Thymus (tissue), 11 donors: Measurements from ENCODE around the gene PPP3R1. TPM values are rescaled to one million over a fixed set of nuclear protein-coding genes. Genes with fewer than 3 reads are reported as not detected.

Experiments
- DNase-seq, 9 donors: peaks; one replicate each; pipeline ENCODE4 v3.0.0-alpha.2; 2013; ENCODE audit warnings: low spot score in 9 of 9, low read depth in 6 of 9, missing footprints in 1 of 9
- H3K27ac ChIP-seq, 2 donors: one replicate each; pipeline ENCODE4 v1.5.1; 2013; ENCODE audit warnings: control low read depth in 1 of 2, low read depth in 1 of 2, low read length in 1 of 2, mild to moderate bottlenecking in 1 of 2, moderate library complexity in 1 of 2
- H3K27me3 ChIP-seq, 2 donors: one replicate each; pipeline ENCODE4 v1.5.1; 2013; ENCODE audit warnings: low read length in 1 of 2; ENCODE audit not compliant: control insufficient read depth in 2 of 2, insufficient read depth in 1 of 2
- H3K36me3 ChIP-seq, 2 donors: one replicate each; pipeline ENCODE4 v1.5.1; 2013; ENCODE audit warnings: low read length in 1 of 2, mild to moderate bottlenecking in 1 of 2, moderate library complexity in 1 of 2; ENCODE audit not compliant: control insufficient read depth in 2 of 2, insufficient read depth in 2 of 2
- H3K4me1 ChIP-seq, 2 donors: one replicate each; pipeline ENCODE4 v1.5.1; 2013; ENCODE audit warnings: low read length in 2 of 2; ENCODE audit not compliant: control insufficient read depth in 2 of 2, insufficient read depth in 2 of 2
- H3K4me3 ChIP-seq, 2 donors: one replicate each; pipeline ENCODE4 v1.5.1; 2013; ENCODE audit warnings: low read length in 2 of 2, control low read depth in 1 of 2, mild to moderate bottlenecking in 1 of 2
- H3K9me3 ChIP-seq, 2 donors: one replicate each; pipeline ENCODE4 v1.5.1; 2013; ENCODE audit warnings: low read length in 1 of 2, mild to moderate bottlenecking in 1 of 2; ENCODE audit not compliant: control insufficient read depth in 2 of 2, insufficient read depth in 1 of 2
- WGBS: extraction: QIAGEN DNeasy Blood & Tissue Kit; methylation state at CpG from one replicate; pipeline ENCODE4 v1.1.7; 2013; 5-methylcytosine and 5-hydroxymethylcytosine counted together
- polyA plus RNA-seq: library from polyadenylated mRNA; stranded (reverse); fragments of 200-250 nt; gene quantifications from one replicate; pipeline ENCODE4 v1.2.3, GENCODE V29; 2013
- total RNA-seq: library from RNA; stranded (reverse); fragments of 120-200 nt; gene quantifications from one replicate; pipeline ENCODE4 v1.2.4, GENCODE V29; 2013
- donor health status: healthy.

Gene PPP3R1
- total and polyA plus RNA-seq, 2 donors: 14.6 to 37.3 TPM

DNA sequence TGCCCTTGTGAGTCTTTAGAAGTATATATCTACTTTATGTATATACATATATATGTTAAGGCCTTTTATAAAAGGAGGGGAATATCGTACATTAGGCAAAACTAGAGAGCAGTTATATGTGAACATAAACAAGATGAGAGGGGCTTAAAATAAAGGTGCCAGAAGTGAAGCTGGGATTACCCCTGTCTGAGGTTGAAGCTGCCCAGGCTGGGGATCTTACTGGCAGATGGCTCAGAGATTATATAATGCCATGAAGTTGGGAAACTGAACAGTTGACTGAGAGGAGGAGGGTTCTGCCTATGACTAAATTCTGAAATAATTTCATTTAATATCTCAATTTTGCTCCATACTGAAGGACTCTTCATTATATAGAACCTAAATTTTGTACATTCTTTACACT, 88.7 kb downstream of the PPP3R1 start:
- Histone ChIP-seq H3K4me3 (no peak overlapping the region), H3K27me3 (no peaks in the 10 kb centered on the region), H3K27ac (no peak overlapping the region), H3K4me1 (peaks cover 0 to 5% of the 10 kb centered on the region in 2 donors), H3K9me3 (no peaks in the 10 kb centered on the region), H3K36me3 (peaks cover 8 to 51% of the 10 kb centered on the region in 2 donors)
- WGBS: 100% methylated on average over 1 of the region's 1 CpG
- DNase-seq: no peak

DNA sequence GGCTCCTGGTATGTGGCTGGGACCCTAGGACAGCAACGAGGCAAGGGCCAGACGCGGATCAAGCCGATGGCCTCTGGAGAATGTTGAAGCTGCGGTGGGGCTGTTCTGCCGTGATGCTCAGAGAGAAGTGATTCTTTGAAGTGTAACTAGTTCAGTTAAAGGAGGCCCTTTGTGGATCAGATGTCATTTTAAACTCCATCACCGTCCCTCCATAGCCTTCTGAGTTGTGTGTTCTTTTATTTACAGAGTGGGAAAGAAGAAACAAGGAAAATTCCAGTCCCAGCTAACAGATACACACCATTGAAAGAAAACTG, 94.2 kb downstream of the PPP3R1 start:
- no peaks in the 10 kb centered on the region for H3K9me3 ChIP-seq
- no peaks in the 10 kb centered on the region for H3K27me3 ChIP-seq
- peaks cover 6 to 13% of the 10 kb centered on the region in 2 donors for H3K4me1 ChIP-seq
- peak in 1 of 9 donors; percentile 13 for DNase-seq
- H3K27ac ChIP-seq: peak overlapping the region; percentile 52 to 71
- H3K4me3 ChIP-seq: peak overlapping the region; percentile 55 to 84
- peaks cover 8 to 23% of the 10 kb centered on the region in 2 donors for H3K36me3 ChIP-seq
- under 1% methylated on average over 7 of the region's 7 CpGs for WGBS

GRCh38 chr2:68157402-68158133, 94.8 kb downstream of the PPP3R1 start, which contains the start of gene PNO1:
Gene PNO1 (plus strand): TSS chr2:68157888. CDS start chr2:68157935, 47 bp downstream.
- DNase-seq: peak; percentile 94 to 99 (median 96)
- Histone ChIP-seq H3K4me1 (peaks cover 6 to 16% of the 10 kb centered on the region in 2 donors), H3K36me3 (peaks cover 8 to 21% of the 10 kb centered on the region in 2 donors), H3K27ac (peak within 1 kb of the TSS; percentile 94 to 95), H3K9me3 (no peaks in the 10 kb centered on the region), H3K27me3 (no peaks in the 10 kb centered on the region), H3K4me3 (peak within 1 kb of the TSS; percentile 55 to 84)
- under 1% methylated on average over 44 of the region's 44 CpGs for WGBS

GRCh38 chr2:68157002-68157401, 95.3 kb downstream of the PPP3R1 start:
- Histone ChIP-seq H3K4me1 (peaks cover 6 to 16% of the 10 kb centered on the region in 2 donors), H3K27ac (peak overlapping the region; percentile 94 to 95)
- DNase-seq: peak in 1 of 9 donors; percentile 18

GRCh38 chr2:68156419-68156818, 95.9 kb downstream of the PPP3R1 start:
- H3K4me3 ChIP-seq: peak overlapping the region; percentile 55 to 84
- H3K27me3 ChIP-seq: no peaks in the 10 kb centered on the region
- no peak overlapping the region for H3K27ac ChIP-seq
- no peak for DNase-seq
- H3K9me3 ChIP-seq: no peaks in the 10 kb centered on the region
- H3K4me1 ChIP-seq: peaks cover 6 to 16% of the 10 kb centered on the region in 2 donors
- peaks cover 0 to 12% of the 10 kb centered on the region in 2 donors for H3K36me3 ChIP-seq
- WGBS: 16% methylated on average over 3 of the region's 3 CpGs

More at GRCh38 chr2:68157002-68157401, 95.3 kb downstream of the PPP3R1 start:
- Histone ChIP-seq H3K27me3 (no peaks in the 10 kb centered on the region), H3K9me3 (no peaks in the 10 kb centered on the region), H3K36me3 (peaks cover 3 to 16% of the 10 kb centered on the region in 2 donors), H3K4me3 (peak overlapping the region; percentile 55 to 84)
- WGBS: under 1% methylated on average over 28 of the region's 28 CpGs

DNA sequence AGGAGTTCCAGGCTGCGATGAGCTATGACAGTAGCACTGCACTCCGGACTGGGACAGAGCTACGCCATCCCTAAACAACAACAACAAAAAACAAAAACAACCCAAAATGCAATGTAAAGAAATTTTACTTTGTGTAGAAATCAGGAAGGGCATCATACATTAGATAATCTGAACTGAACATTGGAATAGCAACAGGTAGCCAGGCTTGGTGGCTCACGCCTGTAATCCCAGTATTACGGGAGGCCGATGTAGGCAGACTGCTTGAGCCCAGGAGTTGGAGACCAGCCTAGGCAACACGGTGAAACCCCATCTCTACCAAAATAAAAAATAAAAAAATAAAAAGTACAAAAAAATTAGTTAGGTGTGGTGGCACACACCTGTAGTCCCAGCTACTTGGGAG, 96.7 kb downstream of the PPP3R1 start:
- peaks cover 9 to 22% of the 10 kb centered on the region in 2 donors for H3K4me1 ChIP-seq
- peaks cover 0 to 4% of the 10 kb centered on the region in 2 donors for H3K36me3 ChIP-seq
- H3K27me3 ChIP-seq: no peaks in the 10 kb centered on the region
- H3K27ac ChIP-seq: no peak overlapping the region
- DNase-seq: no peak
- WGBS: 98% methylated on average over 7 of the region's 7 CpGs
- H3K4me3 ChIP-seq: no peak overlapping the region
- H3K9me3 ChIP-seq: no peaks in the 10 kb centered on the region

DNA sequence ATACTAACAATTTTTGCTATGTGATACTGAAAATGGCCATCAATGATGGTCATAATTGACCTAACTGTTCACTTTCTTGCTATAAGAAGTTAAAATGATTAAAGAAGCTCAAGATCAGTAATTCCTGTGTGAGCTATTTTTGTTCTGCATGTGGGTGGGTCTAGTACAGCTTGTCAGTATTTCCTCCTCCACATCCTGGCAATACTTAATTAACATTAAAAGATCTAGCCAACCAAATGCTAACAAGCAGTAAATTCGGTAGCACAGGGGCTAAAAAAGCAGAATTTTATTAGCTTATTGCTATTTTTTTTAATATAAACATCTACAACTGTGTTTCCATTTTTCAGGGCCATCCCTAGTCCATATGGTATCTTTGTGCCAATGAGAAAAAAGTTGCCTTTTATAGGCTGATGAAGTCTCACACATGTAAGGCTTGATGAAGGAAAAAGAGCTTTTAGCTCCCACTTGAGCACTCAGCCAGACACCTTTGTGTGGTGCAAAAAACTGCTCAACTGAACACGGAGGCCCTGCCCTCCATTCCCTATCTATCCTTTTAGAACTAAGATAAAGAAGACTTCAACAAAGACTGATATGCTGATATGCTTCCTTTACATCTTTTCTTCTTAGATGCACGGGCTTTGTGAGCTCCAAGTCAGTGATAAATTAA, 99.5 kb downstream of the PPP3R1 start:
- 39% methylated on average over 3 of the region's 3 CpGs for WGBS
- peak overlapping the region in 1 of 2 donors; percentile 59 for H3K27ac ChIP-seq
- no peaks in the 10 kb centered on the region for H3K36me3 ChIP-seq
- H3K27me3 ChIP-seq: no peaks in the 10 kb centered on the region
- H3K4me1 ChIP-seq: peaks cover 7 to 17% of the 10 kb centered on the region in 2 donors
- H3K4me3 ChIP-seq: no peak overlapping the region
- DNase-seq: peak in 2 of 9 donors; percentile 7 to 27
- H3K9me3 ChIP-seq: no peaks in the 10 kb centered on the region

DNA sequence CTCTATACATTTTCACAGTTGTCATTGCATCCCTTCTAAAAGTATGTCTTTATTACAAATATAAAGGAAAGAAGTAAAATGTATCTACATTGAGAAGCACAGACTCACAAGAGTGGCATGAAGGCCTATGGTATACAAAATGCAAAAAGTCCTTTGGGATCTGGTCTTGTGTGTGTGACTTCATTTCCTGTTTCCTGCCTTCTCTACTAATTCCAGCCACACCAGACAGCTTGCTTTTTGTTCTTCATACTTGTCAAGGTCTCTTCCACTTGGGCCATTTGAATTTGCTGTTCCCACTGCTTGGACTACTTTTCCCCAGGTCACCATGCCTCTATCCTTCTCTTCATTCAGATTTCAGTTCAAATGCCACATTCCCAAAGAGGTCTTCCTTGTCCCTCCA, 101.3 kb downstream of the PPP3R1 start:
- peaks cover 3 to 12% of the 10 kb centered on the region in 2 donors for H3K4me1 ChIP-seq
- no peaks in the 10 kb centered on the region for H3K9me3 ChIP-seq
- no peak overlapping the region for H3K4me3 ChIP-seq
- no peaks in the 10 kb centered on the region for H3K27me3 ChIP-seq
- H3K36me3 ChIP-seq: no peaks in the 10 kb centered on the region
- peak in 1 of 9 donors; percentile 25 for DNase-seq
- no peak overlapping the region for H3K27ac ChIP-seq

GRCh38 chr2:68141875-68142274, 110.5 kb downstream of the PPP3R1 start:
- peaks cover 3 to 10% of the 10 kb centered on the region in 2 donors for H3K36me3 ChIP-seq
- H3K9me3 ChIP-seq: no peaks in the 10 kb centered on the region
- WGBS: 98% methylated on average over 2 of the region's 2 CpGs
- no peak overlapping the region for H3K27ac ChIP-seq
- H3K4me1 ChIP-seq: no peaks in the 10 kb centered on the region
- no peak overlapping the region for H3K4me3 ChIP-seq
- no peaks in the 10 kb centered on the region for H3K27me3 ChIP-seq
- DNase-seq: no peak
